NCI-H82 (cell line): ENCODE measurements around the gene FAU.
A peak's percentile ranks its signal among the peaks of the same experiment; 100 is the strongest.
"Not testable (repeated sequence)": the region's sequence is repeated elsewhere in the genome, so short reads cannot be mapped to it uniquely, and the experiment has no call there.

Source experiments
- DNase-seq: peaks from one replicate; lab custom pipeline; 2025; lab: John Stamatoyannopoulos, UW

FAU gene

DNA sequence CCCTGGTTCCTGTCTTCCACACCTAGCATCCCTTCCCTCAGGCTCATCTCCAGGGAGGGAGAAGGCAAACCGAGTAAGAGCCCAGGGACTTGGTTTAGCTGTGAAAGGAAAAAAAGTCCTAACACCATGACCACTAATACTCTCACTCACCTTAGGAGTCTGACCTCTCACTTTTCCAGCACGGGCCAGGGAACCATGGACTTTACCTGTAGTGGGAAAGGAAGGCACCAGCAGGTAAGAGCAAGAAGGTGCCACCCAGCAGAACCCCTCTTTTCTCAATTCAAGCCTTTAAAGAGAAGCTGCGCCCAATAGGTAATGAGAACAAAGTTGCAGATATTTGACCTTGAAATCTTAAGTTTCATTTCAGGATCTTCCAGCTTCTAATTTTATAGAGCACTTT lies 1.1 kb downstream of the FAU start:
- no peak for DNase-seq

DNA sequence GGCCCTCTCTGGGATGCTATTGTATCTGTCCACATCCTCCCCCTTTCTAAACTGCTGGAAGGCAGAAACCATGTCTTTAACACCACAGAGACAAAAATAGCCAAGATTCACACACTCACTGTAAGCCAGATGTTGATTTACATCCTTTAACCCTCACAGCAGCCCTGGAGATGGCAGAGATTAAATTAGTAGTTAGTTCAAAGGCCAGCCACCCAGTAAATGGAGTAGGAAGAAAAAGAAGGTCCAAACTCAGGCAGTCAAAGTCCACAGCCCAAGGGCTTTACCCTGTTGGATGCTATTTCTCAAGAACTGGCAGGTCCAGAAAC lies 2.3 kb downstream of the FAU start:
- no peak for DNase-seq

DNA sequence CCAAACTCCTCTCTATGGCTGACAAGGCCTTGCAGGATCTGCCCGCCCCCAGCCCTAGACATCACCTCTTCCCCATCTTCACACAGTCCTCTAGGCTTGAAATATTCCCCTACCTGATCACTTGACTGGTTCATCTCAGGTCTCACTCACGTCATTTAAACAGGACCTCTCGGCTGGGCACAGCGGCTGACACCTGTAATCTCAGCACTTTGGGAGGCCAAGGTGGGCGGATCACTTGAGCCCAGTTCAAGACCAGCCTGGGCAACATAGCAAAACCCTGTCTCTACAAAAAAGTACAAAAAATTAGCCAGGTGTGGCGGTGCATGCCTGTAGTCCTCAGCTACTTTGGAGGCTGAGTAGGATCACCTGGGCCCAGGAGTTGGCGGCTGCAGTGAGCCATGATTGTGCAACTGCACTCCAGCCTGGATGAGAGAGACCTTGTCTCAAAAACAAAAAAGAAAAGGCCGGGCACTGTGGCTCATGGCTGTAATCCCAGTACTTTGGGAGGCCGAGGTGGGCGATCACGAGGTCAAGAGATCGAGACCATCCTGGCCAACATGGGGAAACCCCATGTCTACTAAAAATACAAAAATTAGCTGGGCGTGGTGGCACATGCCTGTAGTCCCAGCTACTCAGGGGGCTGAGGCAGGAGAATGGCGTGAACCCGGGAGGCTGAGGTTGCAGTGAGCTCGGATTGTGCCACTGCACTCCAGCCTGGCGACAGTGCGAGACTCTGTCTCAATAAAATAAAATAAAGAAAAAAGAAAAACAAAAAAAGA lies 2.9 kb downstream of the FAU start:
- not testable (repeated sequence) for DNase-seq

DNA sequence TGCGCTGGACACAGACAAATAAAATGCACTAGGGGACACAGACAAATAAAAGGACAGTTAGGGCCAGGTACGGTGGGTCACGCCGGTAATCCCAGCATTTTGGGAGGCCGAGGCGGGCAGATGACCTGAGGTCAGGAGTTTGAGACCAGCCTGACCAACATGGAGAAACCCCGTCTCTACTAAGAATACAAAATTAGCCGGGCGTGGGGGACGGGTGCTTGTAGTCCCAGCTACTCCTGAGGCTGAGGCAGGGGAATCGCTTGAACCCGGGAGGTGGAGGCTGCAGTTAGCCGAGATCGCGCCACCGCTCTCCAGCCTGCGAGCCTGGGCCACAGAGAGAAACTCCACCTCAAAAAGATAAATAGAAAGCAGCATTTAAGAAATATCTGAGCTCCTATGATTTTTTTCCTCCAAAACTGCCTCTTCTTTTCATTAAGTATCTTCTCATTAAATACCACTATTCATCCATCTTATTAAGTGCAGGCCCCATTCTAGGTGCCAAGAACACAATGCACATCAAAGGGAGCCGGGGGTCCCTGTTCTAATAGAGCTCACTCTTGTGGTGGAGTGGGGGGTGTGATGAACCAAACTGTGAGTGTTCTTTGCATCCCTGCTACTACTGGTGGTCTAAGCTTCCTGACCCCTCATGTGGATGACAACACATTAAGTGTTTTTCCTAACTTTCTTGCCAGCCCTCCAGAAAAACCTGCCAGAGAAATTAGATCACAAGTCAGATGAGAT lies 3.7 kb downstream of the FAU start:
- no peak for DNase-seq

DNA sequence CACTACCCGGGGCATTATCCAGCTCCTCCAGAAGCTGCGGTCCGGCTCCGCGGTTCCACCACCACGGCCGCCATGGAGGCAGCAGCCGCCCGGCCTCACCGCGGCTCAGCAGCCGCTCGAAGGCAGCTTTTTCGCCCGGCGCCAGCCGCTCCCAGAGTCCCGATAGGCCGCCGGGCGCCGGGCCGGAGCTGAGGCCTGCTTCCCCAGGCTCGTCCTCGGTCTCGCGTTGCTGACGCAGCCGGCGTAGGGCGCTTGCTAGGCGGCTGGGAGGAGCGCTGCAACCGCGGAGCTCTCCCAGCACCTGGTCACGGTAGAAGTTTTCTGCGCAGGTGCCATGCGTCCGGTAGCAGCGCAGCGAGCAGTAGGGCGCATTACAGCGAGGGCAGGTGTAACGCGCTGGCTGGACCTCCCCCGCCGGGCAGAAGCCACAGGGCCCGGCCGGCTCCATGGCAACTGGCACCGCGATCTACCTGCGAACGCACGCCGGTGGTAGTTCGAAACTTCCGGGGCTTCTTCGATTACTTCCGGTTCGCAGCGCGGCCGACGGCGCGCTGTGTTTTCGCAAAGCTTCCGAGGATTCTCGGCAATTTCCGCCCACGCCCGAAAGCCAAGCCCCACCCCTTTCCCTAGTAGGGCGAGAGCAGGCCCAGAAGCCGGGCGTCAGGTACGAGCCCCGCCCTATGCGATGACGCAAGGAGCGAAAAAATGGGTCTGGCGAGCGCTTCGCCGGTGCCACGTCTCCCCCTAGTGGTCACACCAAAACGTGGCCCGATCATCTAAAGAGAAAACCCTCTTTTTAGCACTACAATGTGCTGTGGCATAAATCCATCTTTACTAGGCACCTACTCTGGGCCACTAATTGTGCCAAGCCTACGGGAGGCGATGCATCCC lies 4.5 kb downstream of the FAU start, which contains the start of gene ZNHIT2:
Gene ZNHIT2 (minus strand): TSS at position 496 of the 891 bp plus-strand sequence. CDS start 48 bp downstream, at position 448.
- DNase-seq: peak; percentile 99

DNA sequence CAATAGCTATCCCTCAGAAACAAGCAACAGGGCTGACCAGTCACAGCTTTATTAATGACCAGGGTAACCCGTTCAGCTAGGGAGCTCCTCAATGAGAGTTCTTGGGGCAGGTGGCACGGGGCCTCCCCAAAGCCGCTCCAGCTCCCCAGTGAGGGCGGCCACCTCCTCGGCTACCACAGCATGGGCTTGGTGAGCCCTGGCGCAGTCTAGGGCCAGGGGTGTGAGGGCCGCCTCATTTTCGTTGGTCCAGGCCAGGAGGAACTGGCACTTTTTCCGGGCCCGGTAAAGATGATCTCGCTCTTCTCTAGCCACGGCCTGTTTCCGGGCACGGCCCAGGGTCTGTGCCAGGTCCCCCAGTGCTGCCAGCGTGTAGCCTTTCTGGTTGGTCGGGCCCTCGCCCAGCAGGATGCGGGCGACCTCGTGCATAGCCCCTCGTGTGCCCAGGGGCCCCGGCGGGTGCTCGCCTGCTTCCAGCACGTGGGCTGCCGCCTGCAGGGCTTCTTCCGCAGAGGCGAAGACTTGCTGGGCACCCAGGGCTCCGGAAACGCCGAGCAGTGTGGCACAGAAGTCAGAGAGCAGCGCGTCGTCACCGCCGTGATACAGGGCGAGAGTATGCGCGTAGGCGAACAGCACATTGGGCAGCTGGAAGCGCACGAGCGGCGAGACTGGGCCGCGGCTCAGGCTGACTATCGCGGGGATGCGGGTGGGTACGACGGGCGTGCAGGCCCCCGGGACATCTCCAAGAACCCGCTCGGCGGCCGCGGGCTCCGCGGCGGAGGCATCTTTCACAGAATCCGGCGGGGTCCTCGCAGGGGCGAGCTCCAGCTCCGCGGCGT lies 5.3 kb downstream of the FAU start:
- peak; percentile 40 for DNase-seq

DNA sequence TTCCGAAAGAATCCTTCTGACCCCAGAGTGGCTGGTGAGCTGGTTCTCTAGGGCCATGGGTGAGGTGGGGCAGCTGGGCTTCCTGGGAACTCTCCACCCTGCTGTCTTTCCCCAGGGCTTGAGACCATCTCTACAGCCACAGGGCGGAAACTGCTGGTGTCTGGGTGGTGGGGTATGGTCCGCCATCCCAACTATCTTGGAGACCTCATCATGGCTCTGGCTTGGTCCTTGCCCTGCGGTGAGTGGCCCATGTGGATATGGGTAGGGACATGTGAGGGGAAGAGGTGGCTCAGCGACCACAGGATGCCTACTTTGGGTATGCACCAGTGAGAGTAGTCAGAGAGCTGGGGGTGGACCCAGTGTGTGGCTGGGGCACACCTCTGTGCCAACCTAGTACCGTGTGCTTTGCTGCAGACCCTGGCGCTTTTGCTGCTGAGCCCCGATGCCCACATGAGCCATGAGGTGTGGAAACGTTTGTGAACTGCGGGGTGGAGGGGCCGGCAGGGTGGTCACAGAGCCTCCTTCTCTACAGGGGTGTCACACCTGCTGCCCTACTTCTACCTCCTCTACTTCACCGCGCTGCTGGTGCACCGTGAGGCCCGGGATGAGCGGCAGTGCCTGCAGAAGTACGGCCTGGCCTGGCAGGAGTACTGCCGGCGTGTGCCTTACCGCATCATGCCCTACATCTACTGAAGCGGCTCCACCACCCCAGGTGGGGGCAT lies 6.4 kb downstream of the FAU start:
- DNase-seq: no peak

GRCh38 chr11:65114538-65115171 lies 7.3 kb downstream of the FAU start:
- DNase-seq: no peak

- no peak for DNase-seq
Observed at GRCh38 chr11:65113839-65114238, 8.1 kb downstream of the FAU start.

DNA sequence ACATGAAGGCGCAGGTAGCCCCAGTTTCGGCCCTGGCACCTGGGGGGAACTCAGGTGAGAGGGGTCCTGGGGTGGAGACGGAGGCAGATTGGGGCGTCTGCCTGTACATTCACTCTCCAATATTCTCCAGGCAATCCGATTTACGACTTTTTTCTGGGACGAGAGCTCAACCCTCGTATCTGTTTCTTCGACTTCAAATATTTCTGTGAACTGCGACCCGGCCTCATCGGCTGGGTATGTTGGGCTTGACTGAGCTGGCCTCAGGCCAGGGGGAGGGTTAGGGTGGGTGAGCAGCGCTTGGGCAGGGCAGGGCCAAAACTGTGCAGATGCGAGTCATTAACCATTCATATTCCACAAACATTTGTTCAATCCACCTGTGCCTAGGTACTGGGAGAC lies 8.6 kb downstream of the FAU start:
- DNase-seq: no peak

DNA sequence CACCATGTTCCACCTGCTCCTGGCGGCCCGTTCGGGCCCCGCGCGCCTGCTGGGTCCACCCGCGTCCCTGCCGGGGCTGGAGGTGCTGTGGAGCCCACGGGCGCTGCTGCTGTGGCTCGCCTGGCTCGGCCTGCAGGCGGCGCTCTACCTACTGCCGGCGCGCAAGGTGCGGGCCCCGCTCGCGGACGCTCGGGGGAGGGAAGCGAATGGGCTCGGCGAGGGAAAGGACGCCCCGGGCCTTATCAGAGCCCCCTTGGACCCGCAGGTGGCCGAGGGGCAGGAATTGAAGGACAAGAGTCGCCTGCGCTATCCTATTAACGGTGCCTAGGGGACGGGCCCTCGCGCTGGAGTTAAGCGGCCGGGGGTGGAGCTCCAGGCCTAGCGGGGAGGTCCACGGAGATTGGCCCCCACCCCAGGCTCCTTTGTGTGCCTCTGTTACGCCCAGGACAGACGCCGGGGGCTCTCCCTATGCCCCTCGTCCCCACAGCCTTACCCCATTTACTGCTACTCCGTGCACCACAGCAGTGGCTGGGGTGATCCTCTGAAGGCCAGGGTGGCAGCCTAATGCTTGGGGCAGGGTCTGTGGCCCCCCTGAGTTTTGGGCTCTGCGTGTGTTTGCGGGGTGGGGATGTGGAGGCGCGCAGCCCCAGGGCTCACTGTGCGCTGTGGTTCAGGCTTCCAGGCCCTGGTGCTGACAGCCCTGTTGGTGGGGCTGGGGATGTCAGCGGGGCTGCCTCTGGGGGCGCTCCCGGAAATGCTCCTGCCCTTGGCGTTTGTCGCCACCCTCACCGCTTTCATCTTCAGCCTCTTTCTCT lies 9.2 kb downstream of the FAU start:
- DNase-seq: peak; percentile 67

DNA sequence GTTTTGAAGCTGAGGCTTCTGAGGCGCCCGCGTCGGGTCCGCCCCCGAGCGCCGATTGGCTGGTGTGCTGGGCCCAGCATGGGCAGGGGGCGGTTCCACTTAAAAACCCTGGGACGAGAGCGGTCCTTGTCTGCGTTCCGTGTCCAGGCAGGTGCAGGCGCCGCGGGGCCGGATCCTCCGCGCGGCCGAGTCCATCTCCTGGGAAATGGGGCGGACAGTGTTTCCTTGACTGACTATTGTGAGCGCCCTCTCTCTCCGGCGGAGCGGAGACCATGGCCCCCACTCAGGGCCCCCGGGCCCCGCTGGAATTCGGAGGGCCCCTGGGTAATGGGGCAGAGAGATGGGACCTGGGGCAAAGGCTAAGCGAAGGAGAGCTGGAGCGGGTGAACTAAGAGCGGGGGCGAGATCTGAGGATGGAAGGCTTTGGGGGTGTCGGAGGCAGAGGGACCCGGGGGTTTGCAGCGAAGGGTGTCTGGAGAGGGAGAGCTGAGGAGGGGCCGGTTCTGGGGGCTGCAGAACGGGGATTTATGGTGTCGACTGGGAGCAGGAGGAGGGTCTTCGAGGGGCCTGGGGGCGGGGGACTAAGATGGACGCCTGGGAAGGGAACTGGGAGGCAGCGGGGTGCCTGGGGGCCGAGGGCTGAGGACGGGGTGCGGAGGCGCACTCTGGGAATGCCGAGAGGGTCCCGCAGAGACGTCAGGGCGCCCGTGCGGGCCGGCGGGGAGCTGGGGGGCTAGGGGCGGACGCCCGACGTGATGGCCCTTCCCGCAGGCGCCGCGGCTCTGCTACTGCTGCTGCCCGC lies 10.0 kb downstream of the FAU start, which contains the start of gene TM7SF2:
Gene TM7SF2 (plus strand): TSS at position 129 of the 802 bp plus-strand sequence. CDS start 144 bp downstream, at position 273.
- peak; percentile 97 for DNase-seq

DNA sequence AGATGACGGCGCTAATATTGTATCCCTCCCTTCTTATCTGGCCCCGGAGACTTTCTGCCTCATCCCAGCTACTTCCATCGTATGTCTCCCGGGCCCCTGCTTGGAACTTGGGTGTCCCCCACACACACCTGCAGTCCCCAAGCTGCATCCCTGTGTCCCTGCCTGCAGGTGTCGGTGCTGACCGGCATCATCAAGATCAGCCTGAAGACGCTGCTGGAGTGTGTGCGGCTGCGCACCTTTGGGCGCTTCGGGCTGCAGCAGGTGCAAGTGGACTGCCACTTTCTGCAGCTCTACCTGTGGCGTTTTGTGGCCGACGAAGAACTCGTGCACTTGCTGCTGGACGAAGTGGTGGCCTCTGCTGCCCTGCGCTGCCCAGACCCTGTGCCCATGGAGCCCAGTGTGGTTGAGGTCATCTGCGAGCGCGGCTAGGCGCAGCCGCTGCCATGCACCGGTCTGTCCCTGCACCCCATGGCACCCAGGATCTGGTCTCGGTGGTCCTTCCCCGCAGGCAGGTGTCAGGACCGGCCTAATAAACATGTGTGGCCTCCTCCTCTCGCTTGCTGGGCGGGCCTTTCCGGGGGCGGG lies 10.7 kb downstream of the FAU start:
- DNase-seq: no peak

- DNase-seq: peak; percentile 87
Observed at GRCh38 chr11:65110354-65110861, 11.5 kb downstream of the FAU start.

- no peak for DNase-seq
Observed at GRCh38 chr11:65109231-65110198, 12.4 kb downstream of the FAU start.

DNA sequence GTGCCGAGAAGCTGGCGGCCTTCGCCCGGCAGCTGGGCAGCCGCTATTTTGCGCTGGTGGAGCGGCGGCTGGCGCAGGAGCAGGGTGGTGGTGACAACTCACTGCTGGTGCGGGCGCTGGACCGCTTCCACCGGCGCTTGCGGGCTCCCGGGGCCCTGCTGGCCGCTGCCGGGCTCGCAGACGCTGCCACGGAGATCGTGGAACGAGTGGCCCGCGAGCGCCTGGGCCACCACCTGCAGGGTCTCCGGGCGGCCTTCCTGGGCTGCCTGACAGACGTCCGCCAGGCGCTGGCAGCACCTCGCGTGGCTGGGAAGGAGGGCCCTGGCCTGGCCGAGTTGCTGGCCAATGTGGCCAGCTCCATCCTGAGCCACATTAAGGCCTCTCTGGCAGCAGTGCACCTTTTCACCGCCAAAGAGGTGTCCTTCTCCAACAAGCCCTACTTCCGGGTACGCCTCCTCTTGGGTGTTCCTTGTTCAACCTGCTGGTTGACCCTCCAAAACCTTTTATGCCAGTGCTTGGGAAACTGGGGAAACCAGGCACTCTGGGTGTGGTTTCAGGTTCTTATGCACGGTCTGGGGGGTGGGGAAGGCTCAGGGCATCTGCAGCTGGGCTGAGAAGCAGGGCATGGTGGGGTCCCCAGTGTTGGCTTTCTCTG lies 13.3 kb downstream of the FAU start:
- no peak for DNase-seq
